H54 (cell line): ENCODE data around the gene SPHK1.

Source experiments
- DNase-seq: peaks from one replicate; pipeline ENCODE4 v3.0.0; 2011; ENCODE audit warnings: low spot score, mixed read lengths; ENCODE audit not compliant: insufficient read length
- FAIRE-seq: peaks from 3 replicates; lab custom pipeline; 2011; peaks lifted over from hg19 to GRCh38; lab: Jason Lieb, UNC
- POLR2A ChIP-seq: IDR thresholded peaks from 2 replicates; pipeline ENCODE4 v1.6.1; 2011; ENCODE audit warnings: low read depth, mild to moderate bottlenecking, low read length

The SPHK1 gene

DNA sequence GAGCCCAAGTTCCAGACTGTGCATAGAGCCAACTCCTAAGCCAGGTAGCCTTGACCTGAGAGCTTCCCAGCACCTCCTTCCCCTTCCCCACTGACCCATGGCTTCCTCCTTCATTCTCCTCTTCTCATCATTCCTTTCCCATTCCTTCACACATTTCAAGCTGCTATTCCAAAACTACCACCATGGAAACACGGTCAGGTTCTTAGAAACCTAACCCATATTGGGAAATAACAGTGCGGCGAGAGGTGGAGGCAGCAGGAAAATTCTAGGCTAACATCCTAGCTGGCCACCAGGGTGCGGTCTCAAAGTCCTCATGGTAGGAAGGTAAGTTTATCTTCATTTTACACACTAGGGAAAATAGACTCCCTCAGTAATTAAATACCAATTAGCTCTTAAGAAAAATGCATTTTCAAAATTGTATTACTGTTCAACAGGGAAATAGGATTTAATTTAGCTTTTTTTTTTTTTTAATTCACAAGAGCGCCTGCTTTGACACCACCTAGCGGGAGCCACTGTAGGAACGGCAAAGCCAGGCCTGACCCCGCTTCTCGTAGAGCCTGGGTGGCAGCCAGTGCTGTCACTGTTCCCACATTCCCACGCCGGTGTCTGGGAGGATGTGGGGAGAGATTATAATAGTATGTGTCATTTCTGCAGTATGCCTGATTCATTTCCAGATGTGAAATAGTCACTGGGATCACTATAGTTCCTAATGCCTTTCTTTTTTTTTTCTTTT, 14.0 kb upstream of the SPHK1 start:
- FAIRE-seq (peak; percentile 45), DNase-seq (peak; percentile 78)
- TF ChIP-seq POLR2A = no peak

- FAIRE-seq = no peak
- TF ChIP-seq POLR2A = no peak
- DNase-seq = no peak
Observed at GRCh38 chr17:76371656-76372628, 12.5 kb upstream of the SPHK1 start.

- FAIRE-seq = no peak
- no peak for TF ChIP-seq POLR2A
- no peak for DNase-seq
Observed at GRCh38 chr17:76376318-76377133, 7.9 kb upstream of the SPHK1 start.

- FAIRE-seq (no peak), DNase-seq (no peak)
- TF ChIP-seq POLR2A = no peak
Observed at GRCh38 chr17:76378548-76379274, 5.7 kb upstream of the SPHK1 start.

- DNase-seq (no peak), FAIRE-seq (no peak)
- no peak for TF ChIP-seq POLR2A
Observed at GRCh38 chr17:76379275-76379641, 5.2 kb upstream of the SPHK1 start.

GRCh38 chr17:76379646-76380376, 4.6 kb upstream of the SPHK1 start:
- FAIRE-seq (no peak), DNase-seq (no peak)
- TF ChIP-seq POLR2A = no peak

GRCh38 chr17:76381633-76382350, 2.6 kb upstream of the SPHK1 start:
- FAIRE-seq = no peak
- no peak for TF ChIP-seq POLR2A
- no peak for DNase-seq

GRCh38 chr17:76382351-76382802, 2.0 kb upstream of the SPHK1 start:
- no peak for DNase-seq
- TF ChIP-seq POLR2A = no peak
- FAIRE-seq = no peak

DNA sequence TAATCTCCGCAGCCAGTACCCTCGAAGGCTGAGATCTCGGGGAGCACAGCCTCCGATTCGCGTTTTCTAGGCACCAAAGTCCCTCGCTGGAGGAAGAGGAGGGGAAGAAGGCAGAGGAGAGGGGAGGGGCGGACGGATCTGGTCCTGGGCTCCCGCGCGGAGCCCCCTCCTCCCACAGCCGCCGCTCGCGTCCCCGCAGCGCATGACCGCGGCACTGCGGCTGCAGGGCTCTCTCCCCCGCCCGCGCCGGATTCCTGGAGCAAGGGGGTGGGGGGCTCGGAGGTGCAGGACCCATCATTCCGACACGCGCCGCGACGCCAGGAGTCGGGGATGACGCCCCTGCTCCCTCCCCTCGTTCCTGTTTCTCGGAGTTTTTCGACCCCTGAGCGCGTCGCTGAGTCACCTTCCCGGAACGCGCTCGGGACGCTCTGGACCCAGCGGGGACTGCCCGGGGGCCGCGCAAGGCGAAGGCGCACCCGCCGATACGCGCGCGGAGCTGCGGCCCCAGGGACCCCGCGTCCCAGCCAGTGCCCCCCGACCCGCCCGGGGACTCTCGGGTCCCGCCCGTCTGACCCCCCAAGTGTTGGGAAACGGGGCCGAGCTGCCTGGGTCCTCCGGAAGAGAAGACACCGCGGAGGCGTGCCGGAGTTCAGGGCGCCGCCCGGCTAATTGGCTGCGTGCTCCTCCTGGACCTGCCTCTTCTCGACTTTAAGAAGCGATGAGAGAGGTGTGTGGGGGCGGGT, 1.4 kb upstream of the SPHK1 start:
- FAIRE-seq (no peak), DNase-seq (peak; percentile 72)
- TF ChIP-seq POLR2A = peak; percentile 13; the same call in 1 of the 2 replicates

DNA sequence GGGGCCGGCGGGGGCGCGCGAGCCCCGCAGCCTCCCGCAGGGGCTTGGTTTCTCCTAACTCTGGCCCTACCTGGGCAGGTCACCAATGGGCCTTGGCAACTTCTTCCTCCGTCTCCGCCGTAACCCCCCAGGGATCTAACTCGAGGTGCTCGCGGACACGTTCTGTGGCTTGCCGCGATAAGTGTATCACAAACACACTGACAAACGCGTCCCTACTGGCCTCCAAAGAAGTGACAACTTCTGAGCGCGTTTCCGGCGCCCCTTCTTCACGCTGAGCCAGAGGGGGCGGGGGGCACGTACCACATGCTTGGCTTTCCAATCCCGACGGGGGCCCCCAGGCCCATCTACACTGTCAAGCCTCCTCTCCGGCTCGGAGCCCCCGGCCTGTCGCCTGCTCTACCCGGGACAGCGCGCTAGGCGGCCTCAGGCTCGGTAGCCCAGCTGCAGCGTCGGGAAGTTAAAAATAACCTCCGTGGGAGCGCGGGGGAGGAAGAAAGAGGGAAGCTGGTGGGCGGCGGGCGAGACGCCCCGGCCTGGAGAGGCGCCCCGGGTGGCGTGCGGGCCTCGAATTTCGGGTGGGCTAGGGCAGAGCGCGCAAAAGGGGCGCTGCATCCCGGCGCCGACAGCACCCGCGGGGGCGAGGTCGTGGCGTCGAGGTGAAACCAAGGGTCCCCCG, 725 bp upstream of the SPHK1 start:
- FAIRE-seq (no peak), DNase-seq (no peak)
- no peak for TF ChIP-seq POLR2A
